Loucy (cell line): Measurements from ENCODE around the gene STON1.

Source experiments
- EZH2phosphoT487 ChIP-seq: fragments of 200-600 bp; IDR thresholded peaks from 2 replicates; pipeline ENCODE4 v1.6.1; 2018; ENCODE audit warnings: antibody characterized with exemption, mild to moderate bottlenecking, moderate library complexity, borderline replicate concordance
- TF ChIP-seq, protein P1 (sequence below): fragments of 200-600 bp; sonication (generic); conservative IDR thresholded peaks from 2 replicates; pipeline ENCODE4 v1.5.1; 2014; ENCODE audit warnings: mild to moderate bottlenecking, antibody characterized with exemption, low read length

DNA sequence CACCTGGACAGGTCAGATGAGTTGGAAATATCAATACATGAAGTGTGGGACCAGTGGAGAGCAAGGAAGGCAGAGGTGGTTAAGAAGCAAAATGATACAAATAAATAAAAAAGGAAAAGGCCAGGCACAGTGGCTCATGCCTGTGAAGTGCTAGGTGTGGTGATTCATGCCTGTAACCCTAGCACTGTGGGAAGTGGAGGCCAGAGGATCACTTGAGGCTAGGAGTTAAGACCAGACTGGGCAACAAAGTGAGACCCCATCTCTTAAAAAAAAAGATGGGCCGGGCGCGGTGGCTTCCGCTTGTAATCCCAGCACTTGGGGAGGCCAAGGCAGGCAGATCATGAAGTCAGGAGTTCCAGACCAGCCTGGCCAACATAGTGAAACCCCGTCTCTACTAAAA lies 2.9 kb downstream of the STON1 start:
- TF ChIP-seq, protein P1, sequence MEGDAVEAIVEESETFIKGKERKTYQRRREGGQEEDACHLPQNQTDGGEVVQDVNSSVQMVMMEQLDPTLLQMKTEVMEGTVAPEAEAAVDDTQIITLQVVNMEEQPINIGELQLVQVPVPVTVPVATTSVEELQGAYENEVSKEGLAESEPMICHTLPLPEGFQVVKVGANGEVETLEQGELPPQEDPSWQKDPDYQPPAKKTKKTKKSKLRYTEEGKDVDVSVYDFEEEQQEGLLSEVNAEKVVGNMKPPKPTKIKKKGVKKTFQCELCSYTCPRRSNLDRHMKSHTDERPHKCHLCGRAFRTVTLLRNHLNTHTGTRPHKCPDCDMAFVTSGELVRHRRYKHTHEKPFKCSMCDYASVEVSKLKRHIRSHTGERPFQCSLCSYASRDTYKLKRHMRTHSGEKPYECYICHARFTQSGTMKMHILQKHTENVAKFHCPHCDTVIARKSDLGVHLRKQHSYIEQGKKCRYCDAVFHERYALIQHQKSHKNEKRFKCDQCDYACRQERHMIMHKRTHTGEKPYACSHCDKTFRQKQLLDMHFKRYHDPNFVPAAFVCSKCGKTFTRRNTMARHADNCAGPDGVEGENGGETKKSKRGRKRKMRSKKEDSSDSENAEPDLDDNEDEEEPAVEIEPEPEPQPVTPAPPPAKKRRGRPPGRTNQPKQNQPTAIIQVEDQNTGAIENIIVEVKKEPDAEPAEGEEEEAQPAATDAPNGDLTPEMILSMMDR, result no peak
- no peak for TF ChIP-seq EZH2phosphoT487
